Measurements from ENCODE around the gene SEMA7A. TPM values are rescaled to one million over a fixed set of nuclear protein-coding genes. Genes with fewer than 3 reads are reported as not detected.

The SEMA7A gene
- total and polyA plus RNA-seq, 9 of the 15 experiments (the other 6 are each of a cell fraction or from before 2014, with no cell fraction given) = 0.04 to 8.2 (median 5.4) TPM; not detected in 1

- TF ChIP-seq MLX (CRISPR knock-in tag; conservative IDR thresholded peaks at IDR 0.05) (no peak), MGA (IDR thresholded peaks at IDR 0.05) (no peak), TAF9B (IDR thresholded peaks at IDR 0.05; ENCODE audit: partially characterized antibody) (no peak), GABPB2 (CRISPR knock-in tag; conservative IDR thresholded peaks at IDR 0.05) (no peak), BRF2 (IDR thresholded peaks at IDR 0.05; ENCODE audit: borderline replicate concordance, insufficient read depth, insufficient read length) (no peak), CUX1 (CRISPR knock-in tag; IDR thresholded peaks at IDR 0.05) (no peak), XRCC5 (IDR thresholded peaks at IDR 0.05; ENCODE audit: low read depth, low read length) (no peak)
Measured at GRCh38 chr15:74382004-74382816, 51.5 kb downstream of the SEMA7A start (continued).

All from K562 (cell line).